H1 (cell line): ENCODE results near the gene TMEM82.
A peak's percentile ranks its signal among the peaks of the same experiment; 100 is the strongest.

Experiments used
- BCL11A ChIP-seq, 2 experiments: IDR thresholded peaks; one replicate each; pipeline ENCODE4 v1.6.1; 2011; ENCODE audit warnings: low read depth in 2 of 2, low read length in 2 of 2, mild to moderate bottlenecking in 2 of 2
- EGR1 ChIP-seq: IDR thresholded peaks from 2 replicates; pipeline ENCODE4 v1.6.1; 2011; ENCODE audit warnings: low read depth, low read length, borderline replicate concordance
- POLR2A ChIP-seq, 2 experiments: IDR thresholded peaks; 1 replicate in 1 of 2; 2 replicates in 1 of 2; pipeline ENCODE4 v1.6.1; 2011; ENCODE audit warnings: low read depth in 2 of 2, low read length in 2 of 2, mild to moderate bottlenecking in 2 of 2; ENCODE audit errors: control extremely low read depth in 1 of 2
- POLR2AphosphoS5 ChIP-seq: IDR thresholded peaks from 2 replicates; pipeline ENCODE4 v1.6.1; 2011; ENCODE audit warnings: low read depth, low read length
- RAD21 ChIP-seq, 2 experiments: IDR thresholded peaks in 1 of 2; conservative IDR thresholded peaks in 1 of 2; 2 replicates each; pipeline ENCODE4 v1.6.1; 2011; ENCODE audit warnings: low read depth in 2 of 2, low read length in 2 of 2, improper control_type of control experiment in 1 of 2, inconsistent platforms in 1 of 2, mild to moderate bottlenecking in 1 of 2, moderate library complexity in 1 of 2
- TF ChIP-seq, protein P1 (sequence below), 3 experiments: IDR thresholded peaks; 1 replicate in 2 of 3; 2 replicates in 1 of 3; pipeline versions ENCODE4 v1.5.1 to v1.6.1; 2011; ENCODE audit warnings: low read length in 3 of 3, mild to moderate bottlenecking in 3 of 3, inconsistent platforms in 2 of 3, low read depth in 1 of 3, moderate library complexity in 1 of 3; ENCODE audit not compliant: insufficient read depth in 1 of 3; ENCODE audit errors: control extremely low read depth in 1 of 3
- TF ChIP-seq, protein P2 (sequence below): fragments of 300-600 bp; sonication (generic); IDR thresholded peaks from 2 replicates; pipeline ENCODE4 v1.7.1; 2012; ENCODE audit warnings: low read length, moderate library complexity, mild to moderate bottlenecking, inconsistent platforms; ENCODE audit not compliant: insufficient replicate concordance

DNA sequence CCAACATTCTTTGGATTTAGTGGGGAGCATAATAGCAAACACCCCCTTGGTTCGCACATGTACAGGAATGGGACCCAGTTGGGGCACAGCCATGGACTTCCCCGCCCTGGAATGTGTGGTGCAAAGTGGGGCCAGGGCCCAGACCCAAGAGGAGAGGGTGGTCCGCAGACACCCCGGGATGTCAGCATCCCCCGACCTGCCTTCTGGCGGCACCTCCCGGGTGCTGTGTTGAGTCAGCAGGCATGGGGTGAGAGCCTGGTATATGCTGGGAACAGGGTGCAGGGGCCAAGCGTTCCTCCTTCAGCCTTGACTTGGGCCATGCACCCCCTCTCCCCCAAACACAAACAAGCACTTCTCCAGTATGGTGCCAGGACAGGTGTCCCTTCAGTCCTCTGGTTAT is 43.4 kb downstream of the TMEM82 start:
- TF ChIP-seq, protein P1, sequence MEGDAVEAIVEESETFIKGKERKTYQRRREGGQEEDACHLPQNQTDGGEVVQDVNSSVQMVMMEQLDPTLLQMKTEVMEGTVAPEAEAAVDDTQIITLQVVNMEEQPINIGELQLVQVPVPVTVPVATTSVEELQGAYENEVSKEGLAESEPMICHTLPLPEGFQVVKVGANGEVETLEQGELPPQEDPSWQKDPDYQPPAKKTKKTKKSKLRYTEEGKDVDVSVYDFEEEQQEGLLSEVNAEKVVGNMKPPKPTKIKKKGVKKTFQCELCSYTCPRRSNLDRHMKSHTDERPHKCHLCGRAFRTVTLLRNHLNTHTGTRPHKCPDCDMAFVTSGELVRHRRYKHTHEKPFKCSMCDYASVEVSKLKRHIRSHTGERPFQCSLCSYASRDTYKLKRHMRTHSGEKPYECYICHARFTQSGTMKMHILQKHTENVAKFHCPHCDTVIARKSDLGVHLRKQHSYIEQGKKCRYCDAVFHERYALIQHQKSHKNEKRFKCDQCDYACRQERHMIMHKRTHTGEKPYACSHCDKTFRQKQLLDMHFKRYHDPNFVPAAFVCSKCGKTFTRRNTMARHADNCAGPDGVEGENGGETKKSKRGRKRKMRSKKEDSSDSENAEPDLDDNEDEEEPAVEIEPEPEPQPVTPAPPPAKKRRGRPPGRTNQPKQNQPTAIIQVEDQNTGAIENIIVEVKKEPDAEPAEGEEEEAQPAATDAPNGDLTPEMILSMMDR (IDR thresholded peaks at IDR 0.05; ENCODE audit: control extremely low read depth in 1 of 3, insufficient read depth in 1 of 3, low read depth in 1 of 3, low read length in 3 of 3): no peak
- TF ChIP-seq, protein P2, sequence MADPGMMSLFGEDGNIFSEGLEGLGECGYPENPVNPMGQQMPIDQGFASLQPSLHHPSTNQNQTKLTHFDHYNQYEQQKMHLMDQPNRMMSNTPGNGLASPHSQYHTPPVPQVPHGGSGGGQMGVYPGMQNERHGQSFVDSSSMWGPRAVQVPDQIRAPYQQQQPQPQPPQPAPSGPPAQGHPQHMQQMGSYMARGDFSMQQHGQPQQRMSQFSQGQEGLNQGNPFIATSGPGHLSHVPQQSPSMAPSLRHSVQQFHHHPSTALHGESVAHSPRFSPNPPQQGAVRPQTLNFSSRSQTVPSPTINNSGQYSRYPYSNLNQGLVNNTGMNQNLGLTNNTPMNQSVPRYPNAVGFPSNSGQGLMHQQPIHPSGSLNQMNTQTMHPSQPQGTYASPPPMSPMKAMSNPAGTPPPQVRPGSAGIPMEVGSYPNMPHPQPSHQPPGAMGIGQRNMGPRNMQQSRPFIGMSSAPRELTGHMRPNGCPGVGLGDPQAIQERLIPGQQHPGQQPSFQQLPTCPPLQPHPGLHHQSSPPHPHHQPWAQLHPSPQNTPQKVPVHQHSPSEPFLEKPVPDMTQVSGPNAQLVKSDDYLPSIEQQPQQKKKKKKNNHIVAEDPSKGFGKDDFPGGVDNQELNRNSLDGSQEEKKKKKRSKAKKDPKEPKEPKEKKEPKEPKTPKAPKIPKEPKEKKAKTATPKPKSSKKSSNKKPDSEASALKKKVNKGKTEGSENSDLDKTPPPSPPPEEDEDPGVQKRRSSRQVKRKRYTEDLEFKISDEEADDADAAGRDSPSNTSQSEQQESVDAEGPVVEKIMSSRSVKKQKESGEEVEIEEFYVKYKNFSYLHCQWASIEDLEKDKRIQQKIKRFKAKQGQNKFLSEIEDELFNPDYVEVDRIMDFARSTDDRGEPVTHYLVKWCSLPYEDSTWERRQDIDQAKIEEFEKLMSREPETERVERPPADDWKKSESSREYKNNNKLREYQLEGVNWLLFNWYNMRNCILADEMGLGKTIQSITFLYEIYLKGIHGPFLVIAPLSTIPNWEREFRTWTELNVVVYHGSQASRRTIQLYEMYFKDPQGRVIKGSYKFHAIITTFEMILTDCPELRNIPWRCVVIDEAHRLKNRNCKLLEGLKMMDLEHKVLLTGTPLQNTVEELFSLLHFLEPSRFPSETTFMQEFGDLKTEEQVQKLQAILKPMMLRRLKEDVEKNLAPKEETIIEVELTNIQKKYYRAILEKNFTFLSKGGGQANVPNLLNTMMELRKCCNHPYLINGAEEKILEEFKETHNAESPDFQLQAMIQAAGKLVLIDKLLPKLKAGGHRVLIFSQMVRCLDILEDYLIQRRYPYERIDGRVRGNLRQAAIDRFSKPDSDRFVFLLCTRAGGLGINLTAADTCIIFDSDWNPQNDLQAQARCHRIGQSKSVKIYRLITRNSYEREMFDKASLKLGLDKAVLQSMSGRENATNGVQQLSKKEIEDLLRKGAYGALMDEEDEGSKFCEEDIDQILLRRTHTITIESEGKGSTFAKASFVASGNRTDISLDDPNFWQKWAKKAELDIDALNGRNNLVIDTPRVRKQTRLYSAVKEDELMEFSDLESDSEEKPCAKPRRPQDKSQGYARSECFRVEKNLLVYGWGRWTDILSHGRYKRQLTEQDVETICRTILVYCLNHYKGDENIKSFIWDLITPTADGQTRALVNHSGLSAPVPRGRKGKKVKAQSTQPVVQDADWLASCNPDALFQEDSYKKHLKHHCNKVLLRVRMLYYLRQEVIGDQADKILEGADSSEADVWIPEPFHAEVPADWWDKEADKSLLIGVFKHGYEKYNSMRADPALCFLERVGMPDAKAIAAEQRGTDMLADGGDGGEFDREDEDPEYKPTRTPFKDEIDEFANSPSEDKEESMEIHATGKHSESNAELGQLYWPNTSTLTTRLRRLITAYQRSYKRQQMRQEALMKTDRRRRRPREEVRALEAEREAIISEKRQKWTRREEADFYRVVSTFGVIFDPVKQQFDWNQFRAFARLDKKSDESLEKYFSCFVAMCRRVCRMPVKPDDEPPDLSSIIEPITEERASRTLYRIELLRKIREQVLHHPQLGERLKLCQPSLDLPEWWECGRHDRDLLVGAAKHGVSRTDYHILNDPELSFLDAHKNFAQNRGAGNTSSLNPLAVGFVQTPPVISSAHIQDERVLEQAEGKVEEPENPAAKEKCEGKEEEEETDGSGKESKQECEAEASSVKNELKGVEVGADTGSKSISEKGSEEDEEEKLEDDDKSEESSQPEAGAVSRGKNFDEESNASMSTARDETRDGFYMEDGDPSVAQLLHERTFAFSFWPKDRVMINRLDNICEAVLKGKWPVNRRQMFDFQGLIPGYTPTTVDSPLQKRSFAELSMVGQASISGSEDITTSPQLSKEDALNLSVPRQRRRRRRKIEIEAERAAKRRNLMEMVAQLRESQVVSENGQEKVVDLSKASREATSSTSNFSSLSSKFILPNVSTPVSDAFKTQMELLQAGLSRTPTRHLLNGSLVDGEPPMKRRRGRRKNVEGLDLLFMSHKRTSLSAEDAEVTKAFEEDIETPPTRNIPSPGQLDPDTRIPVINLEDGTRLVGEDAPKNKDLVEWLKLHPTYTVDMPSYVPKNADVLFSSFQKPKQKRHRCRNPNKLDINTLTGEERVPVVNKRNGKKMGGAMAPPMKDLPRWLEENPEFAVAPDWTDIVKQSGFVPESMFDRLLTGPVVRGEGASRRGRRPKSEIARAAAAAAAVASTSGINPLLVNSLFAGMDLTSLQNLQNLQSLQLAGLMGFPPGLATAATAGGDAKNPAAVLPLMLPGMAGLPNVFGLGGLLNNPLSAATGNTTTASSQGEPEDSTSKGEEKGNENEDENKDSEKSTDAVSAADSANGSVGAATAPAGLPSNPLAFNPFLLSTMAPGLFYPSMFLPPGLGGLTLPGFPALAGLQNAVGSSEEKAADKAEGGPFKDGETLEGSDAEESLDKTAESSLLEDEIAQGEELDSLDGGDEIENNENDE: no peak
- TF ChIP-seq POLR2AphosphoS5 (peak; percentile 54; the same call in 1 of the 2 replicates), BCL11A (IDR thresholded peaks at IDR 0.05; ENCODE audit: low read depth in 2 of 2, low read length in 2 of 2) (no peak), RAD21 (IDR thresholded peaks at IDR 0.05 in 1 of 2, conservative IDR thresholded peaks at IDR 0.05 in 1 of 2; ENCODE audit: low read depth in 2 of 2, low read length in 2 of 2) (no peak), POLR2A (IDR thresholded peaks at IDR 0.05; ENCODE audit: control extremely low read depth in 1 of 2, low read depth in 2 of 2, low read length in 2 of 2) (no peak), EGR1 (no peak)
